VCaP (cell line): ENCODE measurements around the gene HEG1.

Experiments used
- H3K27ac ChIP-seq: fragments of 450-650 bp; 2 replicates; pipeline ENCODE4 v1.5.1; 2017
- TF ChIP-seq, protein P1 (sequence below): fragments of 450-650 bp; conservative IDR thresholded peaks from 2 replicates; pipeline ENCODE4 v1.5.1; 2017; ENCODE audit warnings: mild to moderate bottlenecking, moderate library complexity

The HEG1 gene

DNA sequence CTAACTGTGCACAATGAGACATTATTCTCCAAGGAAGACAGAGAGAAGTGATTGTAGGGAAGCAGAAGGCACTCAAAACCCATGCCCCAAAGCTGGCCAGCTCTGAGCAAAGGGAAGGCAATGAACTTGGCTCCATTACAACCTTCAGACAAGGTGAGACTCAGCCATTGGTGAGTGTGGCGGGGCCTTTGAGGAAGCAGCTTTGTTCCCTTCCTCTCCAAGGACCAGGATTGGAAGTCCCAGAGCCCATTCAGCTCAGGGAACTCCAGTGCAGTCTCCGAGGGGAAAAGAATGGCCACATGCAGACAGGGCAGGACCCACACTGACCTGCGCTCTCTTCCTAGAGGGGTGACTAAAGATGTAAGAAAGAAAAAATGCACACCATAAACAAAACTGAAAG is 23.1 kb downstream of the HEG1 start:
- TF ChIP-seq, protein P1, sequence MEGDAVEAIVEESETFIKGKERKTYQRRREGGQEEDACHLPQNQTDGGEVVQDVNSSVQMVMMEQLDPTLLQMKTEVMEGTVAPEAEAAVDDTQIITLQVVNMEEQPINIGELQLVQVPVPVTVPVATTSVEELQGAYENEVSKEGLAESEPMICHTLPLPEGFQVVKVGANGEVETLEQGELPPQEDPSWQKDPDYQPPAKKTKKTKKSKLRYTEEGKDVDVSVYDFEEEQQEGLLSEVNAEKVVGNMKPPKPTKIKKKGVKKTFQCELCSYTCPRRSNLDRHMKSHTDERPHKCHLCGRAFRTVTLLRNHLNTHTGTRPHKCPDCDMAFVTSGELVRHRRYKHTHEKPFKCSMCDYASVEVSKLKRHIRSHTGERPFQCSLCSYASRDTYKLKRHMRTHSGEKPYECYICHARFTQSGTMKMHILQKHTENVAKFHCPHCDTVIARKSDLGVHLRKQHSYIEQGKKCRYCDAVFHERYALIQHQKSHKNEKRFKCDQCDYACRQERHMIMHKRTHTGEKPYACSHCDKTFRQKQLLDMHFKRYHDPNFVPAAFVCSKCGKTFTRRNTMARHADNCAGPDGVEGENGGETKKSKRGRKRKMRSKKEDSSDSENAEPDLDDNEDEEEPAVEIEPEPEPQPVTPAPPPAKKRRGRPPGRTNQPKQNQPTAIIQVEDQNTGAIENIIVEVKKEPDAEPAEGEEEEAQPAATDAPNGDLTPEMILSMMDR, result no peak
- H3K27ac ChIP-seq, result peak overlapping the region; percentile 32; the same call in 1 of the 2 replicates

DNA sequence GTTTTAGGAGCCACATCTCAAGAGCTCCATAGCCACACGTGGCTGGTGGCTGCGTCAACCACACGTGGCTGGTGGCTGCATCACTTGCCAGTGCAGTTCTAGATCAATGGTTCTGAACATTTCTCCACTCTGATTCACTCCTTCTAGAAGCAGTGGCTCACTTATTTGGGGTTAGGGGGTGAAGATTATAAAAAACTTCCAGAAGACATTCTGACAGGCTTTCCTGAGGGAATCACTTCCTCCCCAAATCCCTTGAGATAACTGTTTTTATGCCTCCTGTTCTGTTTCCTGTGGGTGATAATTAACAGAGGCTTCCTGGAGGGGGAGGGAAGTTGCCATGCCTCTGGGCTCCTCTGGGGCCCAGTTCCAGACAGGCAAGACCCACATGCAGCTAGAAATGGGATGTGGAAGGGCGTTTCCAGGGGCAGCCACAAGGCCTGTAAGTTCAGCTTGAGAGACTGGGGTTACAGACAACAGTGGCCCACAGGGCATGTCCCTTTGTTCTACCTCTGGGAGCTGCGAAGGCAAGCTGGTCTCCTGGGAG is 23.6 kb downstream of the HEG1 start:
- peak overlapping the region; percentile 32; the same call in 1 of the 2 replicates for H3K27ac ChIP-seq

DNA sequence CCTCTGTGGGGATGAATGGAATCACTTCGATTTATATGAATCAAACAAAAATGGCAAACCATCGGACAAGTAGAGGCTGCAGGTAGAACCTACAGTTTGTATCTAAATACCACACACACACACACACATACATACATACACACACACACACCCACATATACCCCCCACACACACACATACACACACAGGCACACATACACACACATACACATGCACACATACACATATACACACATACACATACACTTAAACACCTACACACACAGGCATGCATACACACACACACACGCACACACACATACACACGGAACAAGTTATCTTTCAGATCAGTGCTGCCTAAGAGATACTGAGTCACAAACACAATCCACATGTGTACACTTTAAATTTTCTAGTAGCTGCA is 24.3 kb downstream of the HEG1 start:
- TF ChIP-seq, protein P1, result no peak

More for the DNA sequence above, 23.6 kb downstream of the HEG1 start:
- TF ChIP-seq, protein P1, result no peak

DNA sequence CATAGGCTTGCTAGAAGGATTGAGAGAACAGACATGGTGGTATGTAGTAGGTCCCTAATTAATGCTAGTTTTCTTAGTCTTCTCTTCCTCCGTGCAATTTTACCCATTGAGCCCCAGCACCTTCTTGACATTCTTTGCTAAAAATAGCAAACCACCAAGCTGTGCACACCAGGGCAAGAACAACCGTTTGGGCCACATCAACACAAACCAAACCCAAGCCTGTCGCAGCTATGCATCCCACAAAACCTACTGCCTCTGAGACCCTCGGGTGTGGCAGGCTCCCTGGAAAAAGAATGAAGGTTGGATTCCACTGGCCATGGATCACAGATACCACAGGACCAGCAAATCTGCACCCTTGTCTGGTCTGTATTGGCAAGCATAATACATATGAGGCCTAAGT is 27.1 kb downstream of the HEG1 start:
- no peak overlapping the region for H3K27ac ChIP-seq
- TF ChIP-seq, protein P1, result no peak

More for the DNA sequence above, 24.3 kb downstream of the HEG1 start:
- no peak overlapping the region for H3K27ac ChIP-seq

DNA sequence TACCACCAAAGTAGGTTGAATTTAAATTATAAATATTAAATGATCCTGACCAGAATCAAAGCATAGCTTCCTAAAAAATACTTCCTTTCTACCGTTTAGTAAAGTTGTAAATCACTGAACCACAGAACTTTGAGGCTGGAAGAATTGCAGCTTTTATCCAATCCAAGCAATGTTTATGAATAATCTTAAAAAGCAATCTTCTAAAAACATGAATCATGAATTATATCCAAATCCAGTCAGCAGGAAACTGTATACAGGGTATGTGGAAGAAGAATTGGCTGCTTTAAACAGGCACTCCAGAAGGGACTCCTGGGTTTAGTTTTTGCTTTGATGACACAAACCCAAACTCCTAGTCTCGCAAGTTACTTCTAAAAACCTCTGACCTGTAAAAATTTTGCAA is 30.2 kb downstream of the HEG1 start:
- TF ChIP-seq, protein P1, result no peak
- no peak overlapping the region for H3K27ac ChIP-seq

DNA sequence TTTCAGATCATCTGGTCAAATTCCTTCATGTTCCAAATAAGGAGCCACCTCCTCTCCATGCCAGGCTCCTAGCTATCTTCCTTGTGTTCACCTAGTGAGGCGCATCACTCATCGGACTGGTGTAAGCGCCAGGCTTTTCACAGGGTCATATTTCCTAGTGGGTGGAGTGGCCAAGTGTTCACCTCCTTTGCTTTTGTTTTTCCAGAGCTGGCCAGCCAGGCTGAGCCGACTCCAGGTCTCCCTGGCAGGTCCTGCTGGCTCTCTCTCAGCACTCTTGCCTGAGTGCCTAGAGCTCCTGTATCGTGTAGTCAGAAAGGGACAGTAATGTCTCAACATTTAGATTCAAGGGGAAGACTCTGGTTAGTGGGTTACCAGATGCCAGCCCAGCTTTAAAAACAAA is 31.0 kb downstream of the HEG1 start:
- no peak overlapping the region for H3K27ac ChIP-seq
- TF ChIP-seq, protein P1, result no peak

DNA sequence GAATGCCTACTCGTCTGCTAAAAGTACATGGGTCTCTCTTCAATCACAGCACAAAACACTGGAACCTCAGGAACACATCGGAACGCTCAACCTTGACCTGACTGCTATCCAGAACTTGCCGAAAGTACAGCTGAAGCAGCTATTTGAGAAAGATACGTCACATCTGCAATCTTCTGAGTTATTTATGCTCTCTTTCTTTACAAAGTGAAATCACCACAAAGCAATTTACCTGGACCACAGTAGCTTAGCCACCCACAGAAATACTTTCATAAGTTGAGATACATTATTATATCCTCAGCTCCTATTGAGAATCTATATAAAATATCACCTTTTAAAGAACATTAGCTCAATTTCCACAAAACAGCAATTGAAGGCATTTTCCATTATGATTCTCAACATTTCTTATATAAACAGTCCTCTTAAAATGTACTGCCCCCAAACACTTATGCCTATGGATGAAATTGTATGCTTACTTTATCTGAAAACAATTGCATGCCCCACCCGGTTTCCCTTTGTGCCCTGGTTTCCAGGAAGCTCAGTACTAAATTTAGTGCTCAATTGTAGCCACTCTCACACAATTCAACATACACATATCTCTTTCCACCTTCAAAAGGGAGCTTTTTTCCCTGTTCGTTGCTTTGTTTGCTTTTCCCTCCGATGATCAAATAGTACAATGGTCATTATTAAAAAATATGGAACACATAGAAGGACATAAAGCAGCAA is 31.8 kb downstream of the HEG1 start:
- TF ChIP-seq, protein P1, result no peak
- no peak overlapping the region for H3K27ac ChIP-seq
